Esophagus (tissue), 2 donors: ENCODE measurements around the gene DNAH1. TPM values are rescaled to one million over a fixed set of nuclear protein-coding genes. Genes with fewer than 3 reads are reported as not detected.

Source experiments
- H3K27ac ChIP-seq, 2 donors: one replicate each; pipeline ENCODE4 v1.5.1; 2013; ENCODE audit warnings: low read depth in 2 of 2, mild to moderate bottlenecking in 2 of 2, inconsistent platforms in 1 of 2, low read length in 1 of 2, moderate library complexity in 1 of 2
- H3K27me3 ChIP-seq, 2 donors: one replicate each; pipeline ENCODE4 v1.6.1; 2013; ENCODE audit warnings: low read length in 2 of 2, control low read depth in 1 of 2, mild to moderate bottlenecking in 1 of 2; ENCODE audit not compliant: insufficient read depth in 2 of 2, control insufficient read depth in 1 of 2
- H3K36me3 ChIP-seq, 2 donors: one replicate each; pipeline ENCODE4 v1.6.1; 2013; ENCODE audit warnings: low read length in 1 of 2; ENCODE audit not compliant: control insufficient read depth in 2 of 2, insufficient read depth in 2 of 2
- H3K4me1 ChIP-seq, 2 donors: one replicate each; pipeline ENCODE4 v1.6.1; 2013; ENCODE audit warnings: low read length in 1 of 2; ENCODE audit not compliant: control insufficient read depth in 2 of 2, insufficient read depth in 2 of 2
- H3K4me3 ChIP-seq, 2 donors: one replicate each; pipeline ENCODE4 v1.5.1; 2013; ENCODE audit warnings: low read length in 2 of 2, mild to moderate bottlenecking in 2 of 2, low read depth in 1 of 2, moderate library complexity in 1 of 2
- H3K9me3 ChIP-seq, 2 donors: one replicate each; pipeline ENCODE4 v1.6.1; 2013; ENCODE audit warnings: mild to moderate bottlenecking in 2 of 2, low read depth in 1 of 2, low read length in 1 of 2, moderate library complexity in 1 of 2; ENCODE audit not compliant: control insufficient read depth in 2 of 2, insufficient read depth in 1 of 2
- WGBS, 2 donors: extraction: QIAGEN DNeasy Blood & Tissue Kit; methylation state at CpG; one replicate each; pipeline ENCODE4 v1.1.7; 2013; 5-methylcytosine and 5-hydroxymethylcytosine counted together
- polyA plus RNA-seq, 2 donors: library from polyadenylated mRNA; stranded (reverse); fragments of 200-250 nt; gene quantifications; one replicate each; pipeline ENCODE4 v1.2.3, GENCODE V29; 2013
- donor health status: healthy with polysubstance abuse.
- donor health status: Bipolar disorder and iron deficiency.

DNAH1 gene
- polyA plus RNA-seq, 2 donors = 2.4 to 4.9 TPM

GRCh38 chr3:52398670-52399081 is 82.6 kb downstream of the DNAH1 start:
- Histone ChIP-seq H3K9me3 (no peaks in the 10 kb centered on the region), H3K4me1 (peaks cover 0 to 4% of the 10 kb centered on the region in 2 donors), H3K27ac (no peak overlapping the region), H3K27me3 (no peaks in the 10 kb centered on the region), H3K4me3 (no peak overlapping the region), H3K36me3 (peaks cover 10 to 32% of the 10 kb centered on the region in 2 donors)
- WGBS, 2 donors = 91% methylated on average over 5 of the region's 5 CpGs

DNA sequence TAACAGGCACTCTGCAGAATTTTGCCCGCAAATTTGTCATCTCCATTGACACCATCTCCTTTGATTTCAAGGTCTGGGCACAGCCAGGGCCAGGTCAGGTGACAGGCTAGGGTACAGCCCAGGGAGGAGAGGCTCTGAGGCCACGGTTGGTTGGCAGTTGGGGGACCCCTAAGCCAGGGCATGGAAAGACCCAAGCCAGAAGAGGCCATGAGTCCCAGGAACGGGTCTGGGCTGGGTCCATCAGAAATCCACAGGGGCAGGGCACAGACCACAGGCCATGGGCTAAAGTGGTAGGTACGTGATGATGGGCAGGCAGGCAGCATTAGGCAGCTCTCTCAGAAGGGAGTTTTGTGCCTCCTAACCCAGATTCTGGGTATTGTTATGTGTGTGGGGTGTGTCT is 83.0 kb downstream of the DNAH1 start:
- H3K4me1 ChIP-seq = peaks cover 0 to 6% of the 10 kb centered on the region in 2 donors
- no peaks in the 10 kb centered on the region for H3K27me3 ChIP-seq
- H3K4me3 ChIP-seq = no peak overlapping the region
- H3K36me3 ChIP-seq = peaks cover 13 to 37% of the 10 kb centered on the region in 2 donors
- H3K27ac ChIP-seq = no peak overlapping the region
- H3K9me3 ChIP-seq = no peaks in the 10 kb centered on the region
- 90 to 94% methylated on average over 4 of the region's 4 CpGs for WGBS, 2 donors

GRCh38 chr3:52399593-52399992 is 83.5 kb downstream of the DNAH1 start:
- H3K9me3 ChIP-seq = no peaks in the 10 kb centered on the region
- no peaks in the 10 kb centered on the region for H3K27me3 ChIP-seq
- H3K36me3 ChIP-seq = peaks cover 13 to 41% of the 10 kb centered on the region in 2 donors
- no peak overlapping the region for H3K4me3 ChIP-seq
- 72 to 77% methylated on average over 6 of the region's 6 CpGs for WGBS, 2 donors
- H3K27ac ChIP-seq = no peak overlapping the region
- H3K4me1 ChIP-seq = peaks cover 0 to 9% of the 10 kb centered on the region in 2 donors

GRCh38 chr3:52400275-52400793 is 84.2 kb downstream of the DNAH1 start:
- WGBS, 2 donors = 78 to 87% methylated on average over 10 of the region's 10 CpGs
- Histone ChIP-seq H3K27ac (no peak overlapping the region), H3K27me3 (no peaks in the 10 kb centered on the region), H3K4me1 (peaks cover 0 to 15% of the 10 kb centered on the region in 2 donors), H3K9me3 (no peaks in the 10 kb centered on the region), H3K4me3 (no peak overlapping the region), H3K36me3 (peaks cover 13 to 41% of the 10 kb centered on the region in 2 donors)

DNA sequence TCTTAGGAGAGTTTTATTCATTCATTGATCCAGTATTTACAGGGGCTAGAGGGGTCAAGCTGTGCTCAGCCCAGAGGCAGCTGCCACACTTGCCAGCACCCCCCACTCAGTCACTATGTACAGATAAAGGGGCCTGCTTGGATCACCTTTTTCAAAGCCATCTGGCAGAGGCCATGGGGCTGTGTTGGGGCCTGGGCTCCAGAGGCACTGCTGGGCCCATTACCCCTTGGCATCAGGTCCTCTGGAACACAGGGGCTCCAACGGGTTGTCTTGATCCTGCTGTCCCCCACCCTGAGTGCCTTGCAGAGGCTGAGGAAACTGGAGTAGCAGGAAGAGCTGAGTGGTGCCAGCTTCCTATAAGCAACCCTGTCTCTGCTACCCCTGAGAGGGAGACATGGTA is 84.9 kb downstream of the DNAH1 start:
- H3K27me3 ChIP-seq = no peaks in the 10 kb centered on the region
- 45 to 63% methylated on average over 1 of the region's 1 CpG for WGBS, 2 donors
- H3K27ac ChIP-seq = no peak overlapping the region
- no peaks in the 10 kb centered on the region for H3K9me3 ChIP-seq
- H3K36me3 ChIP-seq = peaks cover 13 to 41% of the 10 kb centered on the region in 2 donors
- H3K4me1 ChIP-seq = peaks cover 0 to 19% of the 10 kb centered on the region in 2 donors
- H3K4me3 ChIP-seq = no peak overlapping the region

DNA sequence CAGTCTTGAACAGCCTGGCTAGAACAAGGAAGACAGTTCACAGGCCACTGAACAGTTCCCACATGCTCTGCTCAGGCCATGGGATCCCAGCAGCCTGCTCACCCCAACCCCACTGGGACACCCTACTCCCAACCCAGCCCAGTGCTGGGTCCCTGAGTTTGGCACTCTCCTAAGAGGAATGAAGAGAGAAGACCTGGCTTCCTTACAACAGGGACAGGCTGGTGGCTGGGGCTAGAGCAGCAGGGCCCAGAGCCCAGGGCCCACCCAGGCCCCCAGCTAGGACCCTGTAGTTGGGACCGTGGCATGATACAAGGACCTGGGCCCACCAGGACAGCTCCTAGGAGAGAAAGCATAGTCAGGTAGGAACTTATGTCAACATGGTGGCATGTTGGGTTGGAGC is 85.4 kb downstream of the DNAH1 start:
- no peak overlapping the region for H3K4me3 ChIP-seq
- peaks cover 0 to 19% of the 10 kb centered on the region in 2 donors for H3K4me1 ChIP-seq
- WGBS, 2 donors = 92 to 100% methylated on average over 1 of the region's 1 CpG
- H3K36me3 ChIP-seq = peaks cover 13 to 45% of the 10 kb centered on the region in 2 donors
- H3K27me3 ChIP-seq = no peaks in the 10 kb centered on the region
- no peak overlapping the region for H3K27ac ChIP-seq
- no peaks in the 10 kb centered on the region for H3K9me3 ChIP-seq

DNA sequence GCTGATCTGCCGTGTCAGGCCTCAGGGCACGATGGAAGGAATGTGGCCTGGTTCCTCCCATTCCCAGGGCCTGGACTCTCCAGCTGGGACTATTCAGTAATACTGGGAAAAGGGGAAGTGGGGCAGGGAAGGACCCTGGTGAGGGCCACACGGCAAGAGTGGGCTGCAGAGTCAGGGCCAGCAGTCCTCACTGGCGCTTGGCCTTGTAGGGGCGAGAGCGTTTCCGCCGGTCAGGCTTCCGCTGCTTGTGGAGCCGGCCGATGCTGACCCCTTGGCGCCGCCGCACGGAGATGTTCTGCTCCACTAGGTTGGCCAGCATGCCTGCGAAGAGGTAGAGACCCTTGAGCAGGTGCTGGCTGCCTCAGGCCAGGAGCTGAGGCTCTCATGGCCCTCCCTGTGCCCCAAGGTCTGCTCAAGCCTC is 86.0 kb downstream of the DNAH1 start:
- Histone ChIP-seq H3K27me3 (no peaks in the 10 kb centered on the region), H3K27ac (peak overlapping the region in 1 of 2 donors; percentile 1), H3K9me3 (no peaks in the 10 kb centered on the region), H3K36me3 (peaks cover 13 to 51% of the 10 kb centered on the region in 2 donors), H3K4me3 (no peak overlapping the region), H3K4me1 (peaks cover 0 to 24% of the 10 kb centered on the region in 2 donors)
- WGBS, 2 donors = 89 to 93% methylated on average over 16 of the region's 16 CpGs

DNA sequence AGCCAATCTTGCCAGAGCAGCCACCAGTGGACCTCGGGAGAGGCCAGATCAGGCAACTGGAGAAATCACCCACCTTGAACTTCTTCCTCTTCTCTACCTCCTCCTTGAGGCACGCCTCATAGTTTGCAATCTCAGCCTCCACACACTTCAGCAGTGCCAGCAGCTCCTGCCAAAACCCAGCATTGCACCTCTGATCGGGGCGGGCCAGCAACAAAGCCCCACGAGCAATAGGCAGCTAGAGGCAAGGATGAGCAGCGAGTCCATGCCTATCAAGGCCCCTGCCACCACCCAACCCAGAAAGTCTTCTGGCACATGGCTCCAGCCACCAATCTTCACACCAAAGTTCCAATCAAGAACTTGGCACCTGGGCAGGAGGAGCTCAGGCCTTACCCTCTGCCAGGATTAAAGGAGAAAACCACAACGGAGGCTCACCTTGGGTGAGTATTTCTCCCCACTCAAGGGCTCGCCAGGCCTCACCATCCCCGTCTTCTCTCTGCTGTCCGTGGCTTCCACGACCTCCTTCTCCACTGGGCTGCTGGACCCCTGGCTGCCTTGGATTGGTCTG is 86.7 kb downstream of the DNAH1 start:
- 64 to 77% methylated on average over 11 of the region's 11 CpGs for WGBS, 2 donors
- H3K27me3 ChIP-seq = no peaks in the 10 kb centered on the region
- no peaks in the 10 kb centered on the region for H3K9me3 ChIP-seq
- H3K4me3 ChIP-seq = no peak overlapping the region
- H3K4me1 ChIP-seq = peaks cover 0 to 25% of the 10 kb centered on the region in 2 donors
- peak overlapping the region in 1 of 2 donors; percentile 34 for H3K27ac ChIP-seq
- H3K36me3 ChIP-seq = peaks cover 19 to 50% of the 10 kb centered on the region in 2 donors

DNA sequence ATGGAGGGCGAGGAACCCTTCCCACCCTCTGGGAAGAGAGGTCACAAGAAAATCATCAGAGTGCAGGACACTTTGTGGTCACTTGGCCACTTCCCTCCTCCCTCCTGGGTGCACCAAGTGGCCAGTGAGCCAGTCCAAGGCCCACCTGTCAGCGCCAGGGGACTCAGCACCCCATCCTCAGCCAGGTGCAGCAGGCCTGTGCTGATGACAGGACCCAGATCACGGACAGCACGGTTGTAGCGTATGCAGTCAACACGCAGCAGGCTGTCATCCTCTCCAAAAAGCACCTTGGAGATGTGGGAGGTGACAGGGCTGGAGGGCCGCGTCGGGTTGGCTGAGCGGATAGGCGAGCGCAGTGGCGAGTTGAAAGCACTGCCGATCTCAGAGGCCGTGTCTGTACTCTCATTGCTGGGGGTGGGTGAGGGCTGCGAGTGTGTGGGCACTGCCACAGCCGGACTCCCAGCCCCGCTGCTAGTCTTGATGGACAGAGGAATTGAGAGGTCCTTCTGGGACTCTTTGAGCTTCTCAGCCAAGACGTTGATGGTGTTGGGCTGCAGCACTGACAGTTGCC is 87.2 kb downstream of the DNAH1 start:
- H3K36me3 ChIP-seq = peaks cover 19 to 50% of the 10 kb centered on the region in 2 donors
- H3K27ac ChIP-seq = peak overlapping the region in 1 of 2 donors; percentile 34
- H3K4me1 ChIP-seq = peaks cover 0 to 25% of the 10 kb centered on the region in 2 donors
- no peaks in the 10 kb centered on the region for H3K9me3 ChIP-seq
- 93% methylated on average over 19 of the region's 19 CpGs for WGBS, 2 donors
- no peak overlapping the region for H3K4me3 ChIP-seq
- no peaks in the 10 kb centered on the region for H3K27me3 ChIP-seq
